ENCODE data around the gene SNX17.
A peak's percentile ranks its signal among the peaks of the same experiment; 100 is the strongest.
"Not testable (repeated sequence)": the region's sequence is repeated elsewhere in the genome, so short reads cannot be mapped to it uniquely, and the experiment has no call there.

The SNX17 gene

GRCh38 chr2:27400348-27401135 lies 30.1 kb downstream of the SNX17 start:
- DNase-seq (ENCODE audit: low read depth) = no peak

DNA sequence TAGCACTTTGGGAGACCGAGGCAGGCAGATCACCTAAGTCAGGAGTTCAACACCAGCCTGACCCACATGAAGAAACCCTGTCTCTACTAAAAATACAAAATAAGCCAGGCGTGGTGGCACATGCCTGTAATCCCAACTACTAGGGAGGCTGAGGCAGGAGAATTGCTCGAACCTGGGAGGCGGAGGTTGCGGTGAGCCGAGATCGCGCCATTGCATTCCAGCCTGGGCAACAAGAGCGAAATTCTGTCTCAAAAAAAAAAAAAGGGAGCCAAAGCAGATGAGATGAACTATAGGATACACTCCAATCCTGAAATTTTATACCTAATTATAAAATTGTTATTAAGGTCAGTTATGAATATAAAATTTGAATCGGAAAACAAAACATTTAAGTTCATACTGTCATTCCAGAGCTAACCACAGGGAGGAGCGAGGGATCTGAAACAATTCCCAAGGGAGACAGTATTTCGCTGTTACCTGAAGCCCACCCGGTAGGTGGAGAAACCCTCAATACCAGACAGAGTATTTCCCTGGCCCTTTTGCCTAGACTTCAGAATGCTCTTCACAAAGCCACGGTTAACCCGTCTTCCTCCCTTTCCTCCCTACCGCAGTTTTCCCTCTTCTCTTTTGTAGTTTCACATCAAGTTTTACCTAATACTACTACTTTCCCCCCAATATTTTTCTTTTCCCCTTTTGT lies 37.5 kb downstream of the SNX17 start:
- DNase-seq (ENCODE audit: low read depth) = no peak

- DNase-seq (ENCODE audit: low read depth) = no peak
These were observed 38.3 kb downstream of the SNX17 start for GRCh38 chr2:27408601-27409320.

DNA sequence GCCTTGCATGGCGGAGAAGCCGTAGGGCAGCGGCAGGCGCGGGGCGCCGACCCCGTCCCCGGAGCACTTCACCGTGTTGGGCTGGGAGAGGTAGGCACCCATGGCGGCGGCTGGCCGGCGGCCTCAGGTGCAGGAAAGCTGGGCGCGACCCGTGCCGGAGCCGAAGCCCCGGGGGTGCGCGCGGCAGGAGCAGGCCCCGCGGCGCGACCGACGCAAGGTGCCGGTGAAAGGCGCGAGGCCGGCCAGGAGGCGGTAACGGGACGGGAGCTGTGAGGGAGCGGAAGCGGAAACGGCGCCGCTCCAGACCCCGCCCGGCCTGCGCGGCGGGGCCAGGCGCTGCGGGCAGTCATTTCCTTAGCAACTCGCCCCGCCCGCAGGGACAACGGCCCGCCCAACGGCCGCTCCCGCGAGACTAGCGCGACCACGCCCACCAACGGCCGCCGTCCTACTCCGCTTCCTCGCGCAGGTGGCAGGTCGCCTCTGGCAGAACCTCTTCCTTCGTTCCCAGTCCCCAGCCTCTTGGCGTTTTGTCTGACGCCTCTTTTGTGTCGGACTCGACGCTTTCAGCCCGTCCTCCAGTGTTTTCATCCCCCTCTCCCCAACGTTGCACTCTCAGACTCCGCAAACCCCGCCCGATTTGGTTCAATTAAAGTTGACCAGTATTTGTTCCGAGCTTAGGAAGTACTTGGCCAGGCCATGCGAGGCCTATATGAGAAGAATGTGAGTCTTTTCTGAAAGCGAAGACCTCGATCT lies 39.1 kb downstream of the SNX17 start, which contains the start of gene PPM1G:
Gene PPM1G (minus strand): TSS at position 271 of the 753 bp plus-strand sequence. CDS start 169 bp downstream, at position 102.
- peak; percentile 95 for DNase-seq (ENCODE audit: low read depth)

GRCh38 chr2:27412419-27413152 lies 42.2 kb downstream of the SNX17 start:
- DNase-seq (ENCODE audit: low read depth) = no peak

GRCh38 chr2:27416151-27416550 lies 45.7 kb downstream of the SNX17 start:
- no peak for DNase-seq (ENCODE audit: low read depth)

DNA sequence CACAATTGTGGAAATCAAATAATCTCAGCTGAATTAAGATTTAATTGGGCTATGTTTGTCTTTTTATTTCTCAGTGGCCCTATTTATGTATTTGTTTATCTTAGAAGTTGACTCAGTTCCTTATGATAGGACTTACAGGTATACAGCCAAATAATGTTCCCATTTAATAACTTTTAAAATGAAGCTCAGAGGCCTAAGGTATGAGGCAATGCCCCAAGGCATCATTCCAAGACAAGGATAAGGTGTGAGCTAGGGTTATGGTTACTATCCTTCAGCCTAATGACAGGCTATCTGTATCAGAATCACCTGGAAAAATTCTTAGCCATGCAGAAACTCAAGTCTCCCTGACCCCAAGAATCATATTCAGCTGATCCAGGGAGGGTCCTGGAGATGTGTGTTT lies 50.6 kb downstream of the SNX17 start:
- no peak for DNase-seq (ENCODE audit: low read depth)

- no peak for DNase-seq (ENCODE audit: low read depth)
These were observed 51.3 kb downstream of the SNX17 start for GRCh38 chr2:27421660-27422250.

GRCh38 chr2:27422958-27423357 lies 52.5 kb downstream of the SNX17 start:
- DNase-seq (ENCODE audit: low read depth) = no peak

DNA sequence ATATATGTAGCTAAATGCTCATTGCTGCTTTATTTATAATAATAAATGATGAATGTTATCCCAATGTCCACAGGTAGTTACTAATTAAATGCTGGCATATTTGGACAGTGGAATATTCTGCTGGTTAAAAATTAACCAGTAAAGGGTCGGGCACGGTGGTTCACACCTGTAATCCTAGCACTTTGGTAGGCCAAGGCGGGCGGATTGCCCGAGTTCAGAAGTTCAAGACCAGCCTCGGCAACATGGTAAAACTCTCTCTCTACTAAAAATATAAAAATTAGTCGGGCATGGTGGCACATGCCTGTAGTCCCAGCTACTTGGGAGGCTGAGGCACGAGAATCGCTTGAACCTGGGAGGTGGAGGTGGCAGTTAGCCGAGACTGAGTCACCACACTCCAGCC lies 54.6 kb downstream of the SNX17 start:
- not testable (repeated sequence) for DNase-seq (ENCODE audit: low read depth)
